Ovary (tissue), 9 donors: Measurements from ENCODE around the gene EMP3. TPM values are rescaled to one million over a fixed set of nuclear protein-coding genes. Genes with fewer than 3 reads are reported as not detected.

Experiments used
- DNase-seq, 5 donors: peaks; one replicate each; pipeline ENCODE4 v3.0.0-alpha.2; 2019 to 2020
- H3K27ac ChIP-seq, 2 donors: fragments of 200-600 bp; one replicate each; pipeline versions ENCODE4 v1.5.1 to v1.8.0; 2019 to 2022
- H3K27me3 ChIP-seq: fragments of 200-600 bp; one replicate; pipeline ENCODE4 v1.8.0; 2022
- H3K36me3 ChIP-seq: fragments of 200-600 bp; sonication (generic); one replicate; pipeline ENCODE4 v1.5.1; 2019
- H3K4me1 ChIP-seq: one replicate; pipeline ENCODE4 v1.8.1; 2013; ENCODE audit warnings: mild to moderate bottlenecking, moderate library complexity; ENCODE audit not compliant: insufficient read depth
- H3K4me3 ChIP-seq: fragments of 200-600 bp; sonication (generic); one replicate; pipeline ENCODE4 v1.5.1; 2017
- H3K9me3 ChIP-seq, 2 donors: fragments of 200-600 bp in 1 of 2; sonication (generic) in 1 of 2; one replicate each; pipeline versions ENCODE4 v1.5.1 to v1.8.1; 2013 to 2019; ENCODE audit warnings: mild to moderate bottlenecking in 1 of 2, moderate library complexity in 1 of 2
- CTCF ChIP-seq, 3 donors: fragments of 450-650 bp in 2 of 3; fragments of 200-600 bp in 1 of 3; IDR thresholded peaks; one replicate each; pipeline versions ENCODE4 v1.5.1 to v1.8.0; 2016 to 2022; ENCODE audit warnings: antibody characterized with exemption in 3 of 3, mild to moderate bottlenecking in 1 of 3
- EP300 ChIP-seq: sonication (generic); formaldehyde crosslinking; IDR thresholded peaks from one replicate; pipeline ENCODE4 v1.6.1; 2017; ENCODE audit warnings: antibody characterized with exemption
- POLR2A ChIP-seq: fragments of 450-650 bp; IDR thresholded peaks from one replicate; pipeline ENCODE4 v1.6.1; 2017; ENCODE audit warnings: antibody characterized with exemption, mild to moderate bottlenecking, moderate library complexity
- WGBS, 3 donors: extraction: QIAGEN DNeasy Blood & Tissue Kit in 1 of 3; methylation state at CpG; one replicate each; pipeline versions ENCODE4 v1.1.5 to v1.1.7; 2013 to 2017; 5-methylcytosine and 5-hydroxymethylcytosine counted together
- intact Hi-C, 4 donors: fragments of 100-400 bp; cut with DNase I; formaldehyde crosslinking; loops; one replicate each; pipeline versions ENCODE4 v1.11.0 to v1.15.1; 2022 to 2023
- polyA plus RNA-seq, 2 donors: library from polyadenylated mRNA; stranded (reverse); fragments of 200-250 nt in 1 of 2; fragments of 350-450 nt in 1 of 2; fragmentation: Illumina TruSeq in 1 of 2; extraction: RNeasy Lipid Tissue Mini Kit (QIAGEN cat#74804) in 1 of 2; gene quantifications; one replicate each; pipeline ENCODE4 v1.2.3, GENCODE V29; 2013 to 2014
- total RNA-seq, 7 donors: library from RNA; depleted of rRNA in 2 of 7; stranded (reverse); fragments of >200 nt in 2 of 7; fragmentation: NEBNext Ultra II Directional in 3 of 7; extraction: Animal tissue kit (Norgen Biotek cat#: 25700) in 3 of 7; gene quantifications; one replicate each; pipeline versions ENCODE4 v1.1.0 to v1.2.4, GENCODE V29; 2016 to 2023
- donor health status: DM: no; HTN: no; CAD: no; lungs with moderate emphysema.
- donor health status: DM: no; HTN: no; CAD: no.
- donor health status: Bipolar disorder and iron deficiency.
- donor health status: DM: yes; HTN: yes; CAD: no.
- donor health status: DM: no; HTN: no; CAD: no.
- donor health status: DM: yes; HTN: yes; CAD: no.

EMP3 gene
- total and polyA plus RNA-seq, 9 donors = 23.2 to 163 (median 120) TPM

GRCh38 chr19:48362716-48363499 lies 37.6 kb downstream of the EMP3 start:
- DNase-seq = peak; percentile 94 to 96 (median 95)

GRCh38 chr19:48363500-48363809 lies 38.1 kb downstream of the EMP3 start:
- 0 to 2% (median 1%) methylated on average over 10 of the region's 10 CpGs for WGBS, 3 donors

More at GRCh38 chr19:48362716-48363499, 37.6 kb downstream of the EMP3 start:
- Histone ChIP-seq H3K4me3 (peak overlapping the region; percentile 74), H3K9me3 (no peaks in the 10 kb centered on the region), H3K36me3 (no peaks in the 10 kb centered on the region), H3K4me1 (peaks cover 3% of the 10 kb centered on the region), H3K27me3 (no peaks in the 10 kb centered on the region), H3K27ac (peak overlapping the region; percentile 89 to 97)
- 3% methylated on average over 24 to 26 of the region's 26 CpGs for WGBS, 3 donors
- no peak for TF ChIP-seq EP300
- TF ChIP-seq POLR2A = no peak
- no peak for TF ChIP-seq CTCF (IDR thresholded peaks at IDR 0.05)
- intact Hi-C loops = no loop called here

GRCh38 chr19:48363810-48364597 lies 38.7 kb downstream of the EMP3 start, which contains the start of the genes SYNGR4 and TMEM143:
SYNGR4 (plus strand) TSS chr19:48364367; CDS start chr19:48365843, 1,476 bp downstream.
TMEM143 (minus strand) TSS chr19:48363940; CDS start chr19:48363920, 20 bp downstream.
- Histone ChIP-seq H3K9me3 (no peaks in the 10 kb centered on the region), H3K27me3 (no peaks in the 10 kb centered on the region), H3K36me3 (no peaks in the 10 kb centered on the region), H3K4me1 (peaks cover 3% of the 10 kb centered on the region), H3K4me3 (peak within 1 kb of the TSS; percentile 74), H3K27ac (peak within 1 kb of the TSS; percentile 89 to 97)
- WGBS, 3 donors = 1% methylated on average over 59 of the region's 59 CpGs
- DNase-seq = peak; percentile 98 to 100 (median 99)
- intact Hi-C loops = no loop called here
- peak; percentile 62 for TF ChIP-seq POLR2A
- TF ChIP-seq EP300 = no peak

More at GRCh38 chr19:48363500-48363809, 38.1 kb downstream of the EMP3 start:
- Histone ChIP-seq H3K9me3 (no peaks in the 10 kb centered on the region), H3K4me1 (peaks cover 3% of the 10 kb centered on the region), H3K36me3 (no peaks in the 10 kb centered on the region), H3K27ac (peak overlapping the region; percentile 89 to 97), H3K4me3 (peak overlapping the region; percentile 74), H3K27me3 (no peaks in the 10 kb centered on the region)
- intact Hi-C loops = no loop called here
- peak in 2 of 5 donors; percentile 87 for DNase-seq
- TF ChIP-seq EP300 (no peak), CTCF (IDR thresholded peaks at IDR 0.05) (no peak), POLR2A (no peak)

- intact Hi-C loops = no loop called here
- peak overlapping the region; percentile 27 for H3K4me3 ChIP-seq
- H3K36me3 ChIP-seq = no peaks in the 10 kb centered on the region
- no peaks in the 10 kb centered on the region for H3K9me3 ChIP-seq
- TF ChIP-seq POLR2A (no peak), EP300 (no peak), CTCF (IDR thresholded peaks at IDR 0.05) (no peak)
- peaks cover 3% of the 10 kb centered on the region for H3K4me1 ChIP-seq
- H3K27ac ChIP-seq = peak overlapping the region in 1 of 2 donors; percentile 97
- 60 to 66% (median 63%) methylated on average over 10 of the region's 10 CpGs for WGBS, 3 donors
- no peaks in the 10 kb centered on the region for H3K27me3 ChIP-seq
- DNase-seq = peak in 4 of 5 donors; percentile 25 to 64 (median 61)
Observed at GRCh38 chr19:48364598-48365348, 39.4 kb downstream of the EMP3 start.
